Right renal pelvis (tissue), 4 donors: ENCODE data around the gene ZNF600. TPM values are rescaled to one million over a fixed set of nuclear protein-coding genes. Genes with fewer than 3 reads are reported as not detected.
A peak's percentile ranks its signal among the peaks of the same experiment; 100 is the strongest.
"Not testable (repeated sequence)": the region's sequence is repeated elsewhere in the genome, so short reads cannot be mapped to it uniquely, and the experiment has no call there.

Source experiments
- DNase-seq, 4 donors: peaks; one replicate each; pipeline ENCODE4 v3.0.0-alpha.2; 2013; ENCODE audit warnings: low read depth in 4 of 4, low spot score in 3 of 4, missing footprints in 1 of 4
- polyA plus RNA-seq, 4 donors: library from polyadenylated mRNA; unstranded; fragments of 120-200 nt; gene quantifications; one replicate each; pipeline ENCODE4 v1.2.1, GENCODE V29; 2013; ENCODE audit not compliant: insufficient read length in 4 of 4

ZNF600 gene
- polyA plus RNA-seq, 4 donors = 6.2 to 8.8 (median 8.0) TPM

GRCh38 chr19:52742516-52742915 is 44.1 kb downstream of the ZNF600 start:
- DNase-seq = no peak

GRCh38 chr19:52741951-52742485 is 44.6 kb downstream of the ZNF600 start:
- no peak for DNase-seq

- not testable (repeated sequence) for DNase-seq
These were observed 45.2 kb downstream of the ZNF600 start for GRCh38 chr19:52741371-52741770.

GRCh38 chr19:52739576-52739975 is 47.0 kb downstream of the ZNF600 start:
- no peak for DNase-seq

GRCh38 chr19:52735734-52736133 is 50.9 kb downstream of the ZNF600 start:
- peak in 3 of 4 donors; percentile 38 to 54 (median 41) for DNase-seq

- DNase-seq = peak; percentile 89 to 94 (median 92)
These were observed 51.5 kb downstream of the ZNF600 start, which contains the start of gene ZNF611 for GRCh38 chr19:52734893-52735661. ZNF611 (minus strand) TSS chr19:52735044; CDS start chr19:52715894, 19,150 bp downstream.

- DNase-seq = no peak
These were observed 52.2 kb downstream of the ZNF600 start for GRCh38 chr19:52734331-52734892.

GRCh38 chr19:52726051-52726450 is 60.5 kb downstream of the ZNF600 start:
- not testable (repeated sequence) for DNase-seq

GRCh38 chr19:52725528-52725961 is 61.0 kb downstream of the ZNF600 start:
- no peak for DNase-seq

- no peak for DNase-seq
These were observed 61.7 kb downstream of the ZNF600 start for GRCh38 chr19:52724701-52725514.

GRCh38 chr19:52723907-52724598 is 62.5 kb downstream of the ZNF600 start:
- DNase-seq = not testable (repeated sequence)

- no peak for DNase-seq
These were observed 64.3 kb downstream of the ZNF600 start for GRCh38 chr19:52722062-52723003.

GRCh38 chr19:52720541-52720940 is 66.0 kb downstream of the ZNF600 start:
- DNase-seq = not testable (repeated sequence)

- DNase-seq = no peak
These were observed 70.1 kb downstream of the ZNF600 start for GRCh38 chr19:52716522-52716921.

- not testable (repeated sequence) for DNase-seq
These were observed 70.7 kb downstream of the ZNF600 start for GRCh38 chr19:52715902-52716301.

GRCh38 chr19:52715330-52715729 is 71.3 kb downstream of the ZNF600 start:
- DNase-seq = not testable (repeated sequence)
